ENCODE data around the gene ZNF580. TPM values are rescaled to one million over a fixed set of nuclear protein-coding genes. Genes with fewer than 3 reads are reported as not detected.

ZNF580 gene
- total and polyA plus RNA-seq, 2 of the 13 experiments (the other 11 are each of a cell fraction or from before 2014, with no cell fraction given), result 4.4 to 6.0 TPM

DNA sequence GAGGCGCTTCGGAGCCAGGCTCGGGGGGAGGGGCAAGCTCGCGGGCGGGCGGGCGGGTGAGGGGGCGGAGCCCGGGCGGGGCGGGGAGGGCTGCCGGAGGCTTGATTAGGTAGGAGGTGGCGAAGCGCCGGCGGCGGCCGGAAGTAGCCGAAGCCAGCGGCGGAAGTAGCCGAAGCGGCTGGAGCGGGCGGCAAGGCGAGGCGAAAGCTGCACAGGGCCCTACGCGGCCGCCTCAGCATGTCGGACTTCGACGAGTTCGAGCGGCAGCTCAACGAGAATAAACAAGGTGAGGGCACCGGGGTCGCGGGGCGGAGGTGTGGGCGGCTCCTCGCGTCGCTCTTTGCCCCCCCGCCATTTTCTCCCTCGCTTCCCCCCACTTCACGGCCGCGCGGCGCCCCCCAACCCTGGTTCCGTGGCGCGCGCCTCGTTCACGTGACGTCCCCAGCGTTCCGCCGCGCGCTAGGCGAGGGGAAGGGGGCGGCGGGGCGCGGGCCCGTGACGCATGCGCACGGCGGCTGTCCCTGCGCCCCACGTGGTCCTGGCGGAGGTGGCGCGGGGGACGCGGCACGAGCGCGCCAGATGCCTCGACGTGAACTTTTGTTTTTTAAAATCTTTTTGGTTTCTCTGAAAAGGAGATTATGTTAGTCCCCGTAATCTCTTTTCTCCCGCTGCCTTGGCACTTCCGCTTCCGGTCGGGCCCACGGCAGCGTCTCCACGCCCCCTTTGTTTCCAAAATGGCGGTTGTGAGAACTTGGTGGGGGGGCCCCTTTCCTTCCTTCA lies 14.3 kb downstream of the ZNF580 start, which contains the start of gene U2AF2 (continued):
- TF ChIP-seq, protein P1, sequence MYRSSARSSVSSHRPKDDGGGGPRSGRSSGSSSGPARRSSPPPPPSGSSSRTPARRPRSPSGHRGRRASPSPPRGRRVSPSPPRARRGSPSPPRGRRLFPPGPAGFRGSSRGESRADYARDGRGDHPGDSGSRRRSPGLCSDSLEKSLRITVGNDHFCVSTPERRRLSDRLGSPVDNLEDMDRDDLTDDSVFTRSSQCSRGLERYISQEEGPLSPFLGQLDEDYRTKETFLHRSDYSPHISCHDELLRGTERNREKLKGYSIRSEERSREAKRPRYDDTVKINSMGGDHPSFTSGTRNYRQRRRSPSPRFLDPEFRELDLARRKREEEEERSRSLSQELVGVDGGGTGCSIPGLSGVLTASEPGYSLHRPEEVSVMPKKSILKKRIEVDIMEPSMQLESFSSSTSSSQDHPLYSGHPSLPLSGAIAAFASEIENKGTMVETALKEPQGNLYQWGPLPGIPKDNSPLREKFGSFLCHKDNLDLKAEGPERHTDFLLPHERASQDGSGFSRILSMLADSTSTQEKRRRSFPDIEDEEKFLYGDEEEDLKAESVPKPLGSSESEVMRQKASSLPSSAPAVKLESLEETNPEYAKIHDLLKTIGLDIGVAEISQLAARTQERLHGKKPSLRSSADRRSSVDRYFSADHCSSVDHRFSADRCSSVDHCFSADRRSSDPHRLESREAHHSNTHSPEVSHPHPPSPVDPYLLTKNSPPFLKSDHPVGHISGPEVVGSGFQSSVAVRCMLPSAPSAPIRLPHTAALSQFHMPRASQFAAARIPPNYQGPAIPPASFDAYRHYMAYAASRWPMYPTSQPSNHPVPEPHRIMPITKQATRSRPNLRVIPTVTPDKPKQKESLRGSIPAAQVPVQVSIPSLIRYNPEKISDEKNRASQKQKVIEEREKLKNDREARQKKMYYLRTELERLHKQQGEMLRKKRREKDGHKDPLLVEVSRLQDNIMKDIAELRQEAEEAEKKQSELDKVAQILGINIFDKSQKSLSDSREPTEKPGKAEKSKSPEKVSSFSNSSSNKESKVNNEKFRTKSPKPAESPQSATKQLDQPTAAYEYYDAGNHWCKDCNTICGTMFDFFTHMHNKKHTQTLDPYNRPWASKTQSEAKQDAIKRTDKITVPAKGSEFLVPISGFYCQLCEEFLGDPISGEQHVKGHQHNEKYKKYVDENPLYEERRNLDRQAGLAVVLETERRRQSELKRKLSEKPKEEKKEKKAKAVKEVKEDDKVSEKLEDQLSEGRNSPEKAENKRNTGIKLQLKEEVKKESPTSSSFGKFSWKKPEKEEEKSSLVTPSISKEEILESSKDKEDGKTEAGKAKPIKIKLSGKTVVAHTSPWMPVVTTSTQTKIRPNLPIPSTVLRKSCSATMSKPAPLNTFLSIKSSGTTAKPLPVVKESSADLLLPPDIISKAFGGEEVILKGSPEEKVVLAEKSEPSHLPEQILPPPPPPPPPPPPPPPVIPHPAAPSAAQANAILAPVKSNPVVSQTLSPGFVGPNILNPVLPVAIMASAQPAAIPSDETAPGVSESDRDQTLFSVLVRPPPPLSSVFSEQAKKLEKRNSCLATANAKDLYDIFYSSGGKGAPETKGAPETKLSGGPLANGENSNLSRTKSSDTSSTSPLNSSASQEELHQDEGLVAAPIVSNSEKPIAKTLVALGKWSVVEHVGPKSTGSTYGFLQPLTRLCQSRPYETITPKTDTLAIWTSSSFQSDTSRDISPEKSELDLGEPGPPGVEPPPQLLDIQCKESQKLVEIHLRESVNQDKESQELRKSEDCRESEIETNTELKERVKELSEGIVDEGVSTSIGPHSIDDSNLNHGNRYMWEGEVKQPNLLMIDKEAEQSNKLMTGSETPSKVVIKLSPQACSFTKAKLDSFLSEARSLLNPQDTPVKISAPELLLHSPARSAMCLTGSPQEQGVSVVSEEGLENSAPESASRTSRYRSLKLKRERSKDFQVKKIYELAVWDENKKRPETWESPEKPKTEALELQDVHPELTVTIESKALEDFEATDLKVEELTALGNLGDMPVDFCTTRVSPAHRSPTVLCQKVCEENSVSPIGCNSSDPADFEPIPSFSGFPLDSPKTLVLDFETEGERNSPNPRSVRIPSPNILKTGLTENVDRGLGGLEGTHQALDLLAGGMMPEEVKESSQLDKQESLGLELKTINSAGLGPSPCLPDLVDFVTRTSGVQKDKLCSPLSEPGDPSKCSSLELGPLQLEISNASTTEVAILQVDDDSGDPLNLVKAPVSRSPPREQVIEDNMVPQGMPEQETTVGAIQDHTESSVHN (CRISPR knock-in tag; IDR thresholded peaks at IDR 0.05), result no peak
- TF ChIP-seq NCOR1 (IDR thresholded peaks at IDR 0.05; ENCODE audit: borderline replicate concordance, low read length) (no peak), THAP11 (CRISPR knock-in tag; IDR thresholded peaks at IDR 0.05) (peak; percentile 79), ZFYVE20 (CRISPR knock-in tag; IDR thresholded peaks at IDR 0.05; ENCODE audit: borderline replicate concordance, low read depth) (no peak), ZNF678 (CRISPR knock-in tag; IDR thresholded peaks at IDR 0.05) (peak; percentile 85; the same call in 1 of the 2 replicates), ZNF12 (CRISPR knock-in tag; IDR thresholded peaks at IDR 0.05) (no peak), ZNF143 (CRISPR knock-in tag; IDR thresholded peaks at IDR 0.05) (0 out of 2 replicates have a peak, but pooled peaks have one; percentile 16), ZNF567 (CRISPR knock-in tag; IDR thresholded peaks at IDR 0.05; ENCODE audit: borderline replicate concordance) (0 out of 2 replicates have a peak, but pooled peaks have one; percentile 42), POLR2A (IDR thresholded peaks at IDR 0.05; ENCODE audit: insufficient read depth in 1 of 2, low read depth in 2 of 2, low read length in 2 of 2) (peak; percentile 79 to 90)
- TF ChIP-seq, protein P2, sequence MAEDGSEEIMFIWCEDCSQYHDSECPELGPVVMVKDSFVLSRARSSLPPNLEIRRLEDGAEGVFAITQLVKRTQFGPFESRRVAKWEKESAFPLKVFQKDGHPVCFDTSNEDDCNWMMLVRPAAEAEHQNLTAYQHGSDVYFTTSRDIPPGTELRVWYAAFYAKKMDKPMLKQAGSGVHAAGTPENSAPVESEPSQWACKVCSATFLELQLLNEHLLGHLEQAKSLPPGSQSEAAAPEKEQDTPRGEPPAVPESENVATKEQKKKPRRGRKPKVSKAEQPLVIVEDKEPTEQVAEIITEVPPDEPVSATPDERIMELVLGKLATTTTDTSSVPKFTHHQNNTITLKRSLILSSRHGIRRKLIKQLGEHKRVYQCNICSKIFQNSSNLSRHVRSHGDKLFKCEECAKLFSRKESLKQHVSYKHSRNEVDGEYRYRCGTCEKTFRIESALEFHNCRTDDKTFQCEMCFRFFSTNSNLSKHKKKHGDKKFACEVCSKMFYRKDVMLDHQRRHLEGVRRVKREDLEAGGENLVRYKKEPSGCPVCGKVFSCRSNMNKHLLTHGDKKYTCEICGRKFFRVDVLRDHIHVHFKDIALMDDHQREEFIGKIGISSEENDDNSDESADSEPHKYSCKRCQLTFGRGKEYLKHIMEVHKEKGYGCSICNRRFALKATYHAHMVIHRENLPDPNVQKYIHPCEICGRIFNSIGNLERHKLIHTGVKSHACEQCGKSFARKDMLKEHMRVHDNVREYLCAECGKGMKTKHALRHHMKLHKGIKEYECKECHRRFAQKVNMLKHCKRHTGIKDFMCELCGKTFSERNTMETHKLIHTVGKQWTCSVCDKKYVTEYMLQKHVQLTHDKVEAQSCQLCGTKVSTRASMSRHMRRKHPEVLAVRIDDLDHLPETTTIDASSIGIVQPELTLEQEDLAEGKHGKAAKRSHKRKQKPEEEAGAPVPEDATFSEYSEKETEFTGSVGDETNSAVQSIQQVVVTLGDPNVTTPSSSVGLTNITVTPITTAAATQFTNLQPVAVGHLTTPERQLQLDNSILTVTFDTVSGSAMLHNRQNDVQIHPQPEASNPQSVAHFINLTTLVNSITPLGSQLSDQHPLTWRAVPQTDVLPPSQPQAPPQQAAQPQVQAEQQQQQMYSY (CRISPR knock-in tag; IDR thresholded peaks at IDR 0.05), result 0 out of 2 replicates have a peak, but pooled peaks have one; percentile 39
- TF ChIP-seq, protein P3, sequence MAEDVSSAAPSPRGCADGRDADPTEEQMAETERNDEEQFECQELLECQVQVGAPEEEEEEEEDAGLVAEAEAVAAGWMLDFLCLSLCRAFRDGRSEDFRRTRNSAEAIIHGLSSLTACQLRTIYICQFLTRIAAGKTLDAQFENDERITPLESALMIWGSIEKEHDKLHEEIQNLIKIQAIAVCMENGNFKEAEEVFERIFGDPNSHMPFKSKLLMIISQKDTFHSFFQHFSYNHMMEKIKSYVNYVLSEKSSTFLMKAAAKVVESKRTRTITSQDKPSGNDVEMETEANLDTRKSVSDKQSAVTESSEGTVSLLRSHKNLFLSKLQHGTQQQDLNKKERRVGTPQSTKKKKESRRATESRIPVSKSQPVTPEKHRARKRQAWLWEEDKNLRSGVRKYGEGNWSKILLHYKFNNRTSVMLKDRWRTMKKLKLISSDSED (CRISPR knock-in tag; IDR thresholded peaks at IDR 0.05), result no peak
